DND-41 (cell line): ENCODE results near the gene GRAMD2B.

Experiments
- ATAC-seq: fragments of 200-7000 bp; cut with Tn5 transposase; 3 replicates; pipeline ENCODE4 v1.9.1; 2021; ENCODE audit warnings: low read depth; ENCODE audit not compliant: insufficient read depth
- DNase-seq: peaks from one replicate; pipeline ENCODE4 v3.0.0-alpha.2; 2020
- H2AFZ ChIP-seq: 2 replicates; pipeline ENCODE4 v1.6.0; 2012; ENCODE audit warnings: low read depth, low read length
- H3K27ac ChIP-seq: 2 replicates; pipeline ENCODE4 v1.5.1; 2012; ENCODE audit warnings: low read length, inconsistent platforms
- H3K27me3 ChIP-seq: fragments of 200-600 bp; sonication (generic); 2 replicates; pipeline ENCODE4 v1.6.0; 2012; ENCODE audit warnings: low read length, mild to moderate bottlenecking, inconsistent platforms; ENCODE audit not compliant: insufficient read depth, poor library complexity
- H3K36me3 ChIP-seq: 2 replicates; pipeline ENCODE4 v1.5.1; 2012; ENCODE audit warnings: low read length, inconsistent platforms; ENCODE audit not compliant: insufficient read depth
- H3K4me1 ChIP-seq: 2 replicates; pipeline ENCODE4 v1.5.1; 2012; ENCODE audit warnings: mild to moderate bottlenecking, low read length; ENCODE audit not compliant: insufficient read depth
- H3K4me2 ChIP-seq: 2 replicates; pipeline ENCODE4 v1.6.0; 2012; ENCODE audit warnings: mild to moderate bottlenecking, moderate library complexity, low read length, inconsistent platforms; ENCODE audit not compliant: insufficient read depth
- H3K4me3 ChIP-seq, 2 experiments: fragments of 200-600 bp in 1 of 2; shearing (Covaris generic) in 1 of 2; 2 replicates each; pipeline ENCODE4 v1.5.1; 2012 to 2016; ENCODE audit warnings: inconsistent platforms in 2 of 2, low read length in 2 of 2, mild to moderate bottlenecking in 2 of 2, low read depth in 1 of 2, moderate library complexity in 1 of 2
- H3K79me2 ChIP-seq: 2 replicates; pipeline ENCODE4 v1.6.0; 2012; ENCODE audit warnings: low read length, inconsistent platforms; ENCODE audit not compliant: insufficient read depth
- H3K9ac ChIP-seq: 2 replicates; pipeline ENCODE4 v1.6.0; 2012; ENCODE audit warnings: low read depth, mild to moderate bottlenecking, inconsistent platforms, low read length, moderate library complexity
- H3K9me3 ChIP-seq: 2 replicates; pipeline ENCODE4 v1.5.1; 2012; ENCODE audit warnings: low read length, moderate library complexity, mild to moderate bottlenecking, inconsistent platforms; ENCODE audit not compliant: insufficient read depth, severe bottlenecking
- H4K20me1 ChIP-seq: 2 replicates; pipeline ENCODE4 v1.6.0; 2012; ENCODE audit warnings: low read length; ENCODE audit not compliant: insufficient read depth
- EZH2 ChIP-seq: IDR thresholded peaks from 3 replicates; pipeline ENCODE4 v1.6.1; 2012; ENCODE audit warnings: borderline replicate concordance, low read depth, mild to moderate bottlenecking, moderate library complexity, low read length, inconsistent platforms; ENCODE audit not compliant: severe bottlenecking
- TF ChIP-seq, protein P1 (sequence below): IDR thresholded peaks from 2 replicates; pipeline ENCODE4 v1.5.1; 2012; ENCODE audit warnings: borderline replicate concordance, low read length, moderate library complexity, mild to moderate bottlenecking; ENCODE audit not compliant: poor library complexity, severe bottlenecking; ENCODE audit errors: extremely low read depth

The GRAMD2B gene

DNA sequence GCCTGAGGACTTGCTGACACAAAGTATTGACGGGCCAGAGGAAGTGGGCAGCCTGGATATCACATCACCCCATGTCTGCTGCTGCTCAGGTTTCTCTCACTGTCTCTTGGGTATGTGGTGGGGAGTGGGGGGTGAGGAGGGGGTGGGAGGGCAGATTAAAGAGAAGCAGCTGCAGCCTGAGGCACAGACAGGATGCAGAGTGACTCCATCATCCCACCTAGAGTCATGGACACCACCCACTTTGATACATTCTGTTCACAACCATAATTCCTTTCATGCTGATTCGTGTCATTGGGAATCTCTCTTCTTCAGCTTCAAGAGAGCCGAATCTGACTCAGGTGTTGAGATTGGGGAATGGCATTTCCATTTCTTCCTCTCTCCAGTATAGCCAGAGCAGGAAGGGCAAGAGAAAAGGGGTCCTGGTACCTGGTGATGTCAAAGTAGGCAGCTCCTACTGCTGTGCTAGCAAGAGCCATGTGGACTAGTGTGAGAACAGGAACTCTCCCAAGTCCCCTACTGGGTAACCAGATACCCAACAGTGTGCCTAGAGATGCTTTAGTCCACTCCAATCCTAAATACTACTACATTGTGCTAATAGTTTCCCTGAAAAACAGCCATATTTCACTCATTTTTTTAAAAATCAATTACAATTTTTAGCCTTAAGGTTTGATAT is 22.4 kb downstream of the GRAMD2B start:
- no peaks in the 10 kb centered on the region for H3K9me3 ChIP-seq
- no peaks in the 10 kb centered on the region for H3K79me2 ChIP-seq
- no peaks in the 10 kb centered on the region for H4K20me1 ChIP-seq
- TF ChIP-seq EZH2, result no peak
- TF ChIP-seq, protein P1, sequence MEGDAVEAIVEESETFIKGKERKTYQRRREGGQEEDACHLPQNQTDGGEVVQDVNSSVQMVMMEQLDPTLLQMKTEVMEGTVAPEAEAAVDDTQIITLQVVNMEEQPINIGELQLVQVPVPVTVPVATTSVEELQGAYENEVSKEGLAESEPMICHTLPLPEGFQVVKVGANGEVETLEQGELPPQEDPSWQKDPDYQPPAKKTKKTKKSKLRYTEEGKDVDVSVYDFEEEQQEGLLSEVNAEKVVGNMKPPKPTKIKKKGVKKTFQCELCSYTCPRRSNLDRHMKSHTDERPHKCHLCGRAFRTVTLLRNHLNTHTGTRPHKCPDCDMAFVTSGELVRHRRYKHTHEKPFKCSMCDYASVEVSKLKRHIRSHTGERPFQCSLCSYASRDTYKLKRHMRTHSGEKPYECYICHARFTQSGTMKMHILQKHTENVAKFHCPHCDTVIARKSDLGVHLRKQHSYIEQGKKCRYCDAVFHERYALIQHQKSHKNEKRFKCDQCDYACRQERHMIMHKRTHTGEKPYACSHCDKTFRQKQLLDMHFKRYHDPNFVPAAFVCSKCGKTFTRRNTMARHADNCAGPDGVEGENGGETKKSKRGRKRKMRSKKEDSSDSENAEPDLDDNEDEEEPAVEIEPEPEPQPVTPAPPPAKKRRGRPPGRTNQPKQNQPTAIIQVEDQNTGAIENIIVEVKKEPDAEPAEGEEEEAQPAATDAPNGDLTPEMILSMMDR, result no peak
- no peaks in the 10 kb centered on the region for H3K27me3 ChIP-seq
- H3K9ac ChIP-seq, result no peak overlapping the region
- peak; percentile 41 for ATAC-seq
- no peak overlapping the region for H3K4me3 ChIP-seq
- no peaks in the 10 kb centered on the region for H3K36me3 ChIP-seq
- peak; percentile 23 for DNase-seq
- no peak overlapping the region for H2AFZ ChIP-seq
- no peak overlapping the region for H3K4me2 ChIP-seq
- H3K4me1 ChIP-seq, result peaks cover 27% of the 10 kb centered on the region
- no peak overlapping the region for H3K27ac ChIP-seq

DNA sequence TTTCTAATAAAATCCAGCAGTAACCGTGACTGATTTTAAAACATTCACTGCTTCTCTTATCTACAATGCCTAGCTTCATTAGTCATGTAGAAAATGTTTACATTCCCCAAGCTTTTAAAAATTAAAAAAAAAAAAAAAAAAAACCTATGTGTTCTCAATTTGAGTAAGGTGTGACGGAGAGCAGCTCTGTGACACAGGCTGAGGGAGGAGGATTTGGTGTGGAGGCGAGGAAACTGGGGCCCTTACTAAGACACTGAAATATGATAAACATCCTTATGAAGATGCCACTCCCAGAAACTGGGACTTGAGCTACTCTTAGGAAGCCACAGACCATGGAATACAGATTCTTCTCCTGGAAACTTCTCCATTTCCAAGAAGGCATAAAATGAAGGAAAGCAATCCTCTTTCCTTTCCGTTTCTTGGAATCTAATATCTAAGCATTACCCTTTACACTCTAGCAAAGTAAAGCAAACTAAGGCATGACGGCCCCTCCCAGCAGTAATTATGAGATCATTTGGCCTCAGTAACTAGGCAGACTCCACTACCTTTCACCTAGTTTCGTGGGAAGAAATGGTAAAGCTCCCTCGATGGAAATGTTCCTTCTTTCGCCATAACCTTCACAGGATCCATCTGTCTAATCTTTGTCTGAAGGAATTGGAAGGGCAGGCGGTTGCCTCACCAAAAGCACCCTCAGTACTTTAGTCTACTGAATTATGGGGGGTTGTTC is 23.5 kb downstream of the GRAMD2B start:
- TF ChIP-seq, protein P1, result no peak
- TF ChIP-seq EZH2, result no peak

DNA sequence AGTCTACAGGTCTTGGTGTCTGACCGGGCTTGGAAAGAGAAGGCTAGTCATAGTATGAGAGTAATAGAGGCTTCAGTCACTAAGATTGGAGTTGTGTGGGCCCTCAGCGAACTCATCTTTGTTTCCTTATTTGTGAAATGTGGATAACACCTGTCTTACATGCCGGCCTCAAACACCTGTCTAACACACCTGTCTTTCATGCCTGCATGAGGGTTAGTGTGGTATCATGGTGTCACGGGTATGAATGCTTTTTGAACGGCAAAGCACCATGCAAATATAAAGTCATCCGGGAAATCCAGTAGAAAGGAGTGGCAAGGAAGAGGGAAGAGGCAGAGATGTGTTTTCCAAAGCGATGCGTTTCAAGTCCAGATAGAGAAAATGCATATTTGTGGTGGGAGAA is 25.5 kb downstream of the GRAMD2B start:
- no peak for DNase-seq
- Histone ChIP-seq H3K9me3 (no peaks in the 10 kb centered on the region), H3K4me3 (no peak overlapping the region), H2AFZ (no peak overlapping the region), H3K79me2 (no peaks in the 10 kb centered on the region), H3K27ac (no peak overlapping the region), H3K36me3 (no peaks in the 10 kb centered on the region), H3K27me3 (no peaks in the 10 kb centered on the region), H3K4me2 (no peak overlapping the region), H3K4me1 (peaks cover 33% of the 10 kb centered on the region), H3K9ac (no peak overlapping the region), H4K20me1 (no peaks in the 10 kb centered on the region)
- ATAC-seq, result no peak
- TF ChIP-seq EZH2, result no peak
- TF ChIP-seq, protein P1, result no peak

More for the DNA sequence above, 23.5 kb downstream of the GRAMD2B start:
- Histone ChIP-seq H3K4me2 (no peak overlapping the region), H3K9ac (no peak overlapping the region), H3K27ac (no peak overlapping the region), H4K20me1 (no peaks in the 10 kb centered on the region), H3K27me3 (no peaks in the 10 kb centered on the region), H3K36me3 (no peaks in the 10 kb centered on the region), H3K4me1 (peaks cover 33% of the 10 kb centered on the region), H2AFZ (no peak overlapping the region), H3K79me2 (no peaks in the 10 kb centered on the region), H3K9me3 (no peaks in the 10 kb centered on the region), H3K4me3 (no peak overlapping the region)
- no peak for DNase-seq
- no peak for ATAC-seq
